NCI-H2081 treated with DMSO at 0.1 percent for 48 hours (cell line): ENCODE data around the gene LYRM2.

Experiments
- DNase-seq: peaks from one replicate; lab custom pipeline; 2025; lab: John Stamatoyannopoulos, UW

The LYRM2 gene

GRCh38 chr6:89555031-89555430, 83.5 kb downstream of the LYRM2 start:
- no peak for DNase-seq

- no peak for DNase-seq
Observed at GRCh38 chr6:89554106-89554505, 84.4 kb downstream of the LYRM2 start.

- no peak for DNase-seq
Observed at GRCh38 chr6:89553431-89553830, 85.1 kb downstream of the LYRM2 start.

GRCh38 chr6:89547281-89547680, 91.3 kb downstream of the LYRM2 start:
- DNase-seq: no peak

GRCh38 chr6:89542866-89543265, 95.7 kb downstream of the LYRM2 start:
- no peak for DNase-seq

GRCh38 chr6:89542081-89542857, 96.3 kb downstream of the LYRM2 start:
- DNase-seq: no peak

- DNase-seq: no peak
Observed at GRCh38 chr6:89539779-89540178, 98.8 kb downstream of the LYRM2 start.

GRCh38 chr6:89536231-89536630, 102.3 kb downstream of the LYRM2 start:
- DNase-seq: no peak

GRCh38 chr6:89530982-89531381, 107.6 kb downstream of the LYRM2 start:
- DNase-seq: no peak

- DNase-seq: no peak
Observed at GRCh38 chr6:89528866-89529265, 109.7 kb downstream of the LYRM2 start.

- no peak for DNase-seq
Observed at GRCh38 chr6:89527634-89528033, 110.9 kb downstream of the LYRM2 start.

GRCh38 chr6:89526563-89526869, 112.0 kb downstream of the LYRM2 start:
- no peak for DNase-seq

- DNase-seq: no peak
Observed at GRCh38 chr6:89525786-89526562, 112.6 kb downstream of the LYRM2 start.

GRCh38 chr6:89522778-89523177, 115.8 kb downstream of the LYRM2 start:
- DNase-seq: no peak

GRCh38 chr6:89520736-89521135, 117.8 kb downstream of the LYRM2 start:
- no peak for DNase-seq

- DNase-seq: no peak
Observed at GRCh38 chr6:89518352-89519055, 120.0 kb downstream of the LYRM2 start.
